D721Med (cell line): ENCODE measurements around the gene ZFYVE19.

Source experiments
- DNase-seq: peaks from one replicate; pipeline ENCODE4 v3.0.0; 2011; ENCODE audit warnings: low spot score; ENCODE audit not compliant: insufficient read length
- FAIRE-seq: peaks from 2 replicates; lab custom pipeline; 2011; peaks lifted over from hg19 to GRCh38; lab: Jason Lieb, UNC
- TF ChIP-seq, protein P1 (sequence below): IDR thresholded peaks from 2 replicates; pipeline ENCODE4 v1.5.1; 2012; ENCODE audit warnings: mild to moderate bottlenecking, control low read depth; ENCODE audit not compliant: insufficient read depth; ENCODE audit errors: missing control alignments

The ZFYVE19 gene

GRCh38 chr15:40766906-40767837 is 39.7 kb upstream of the ZFYVE19 start:
- TF ChIP-seq, protein P1, sequence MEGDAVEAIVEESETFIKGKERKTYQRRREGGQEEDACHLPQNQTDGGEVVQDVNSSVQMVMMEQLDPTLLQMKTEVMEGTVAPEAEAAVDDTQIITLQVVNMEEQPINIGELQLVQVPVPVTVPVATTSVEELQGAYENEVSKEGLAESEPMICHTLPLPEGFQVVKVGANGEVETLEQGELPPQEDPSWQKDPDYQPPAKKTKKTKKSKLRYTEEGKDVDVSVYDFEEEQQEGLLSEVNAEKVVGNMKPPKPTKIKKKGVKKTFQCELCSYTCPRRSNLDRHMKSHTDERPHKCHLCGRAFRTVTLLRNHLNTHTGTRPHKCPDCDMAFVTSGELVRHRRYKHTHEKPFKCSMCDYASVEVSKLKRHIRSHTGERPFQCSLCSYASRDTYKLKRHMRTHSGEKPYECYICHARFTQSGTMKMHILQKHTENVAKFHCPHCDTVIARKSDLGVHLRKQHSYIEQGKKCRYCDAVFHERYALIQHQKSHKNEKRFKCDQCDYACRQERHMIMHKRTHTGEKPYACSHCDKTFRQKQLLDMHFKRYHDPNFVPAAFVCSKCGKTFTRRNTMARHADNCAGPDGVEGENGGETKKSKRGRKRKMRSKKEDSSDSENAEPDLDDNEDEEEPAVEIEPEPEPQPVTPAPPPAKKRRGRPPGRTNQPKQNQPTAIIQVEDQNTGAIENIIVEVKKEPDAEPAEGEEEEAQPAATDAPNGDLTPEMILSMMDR: no peak
- FAIRE-seq: no peak
- no peak for DNase-seq

- DNase-seq: no peak
- FAIRE-seq: no peak
- TF ChIP-seq, protein P1: no peak
Measured at GRCh38 chr15:40767838-40768500, 38.9 kb upstream of the ZFYVE19 start.

DNA sequence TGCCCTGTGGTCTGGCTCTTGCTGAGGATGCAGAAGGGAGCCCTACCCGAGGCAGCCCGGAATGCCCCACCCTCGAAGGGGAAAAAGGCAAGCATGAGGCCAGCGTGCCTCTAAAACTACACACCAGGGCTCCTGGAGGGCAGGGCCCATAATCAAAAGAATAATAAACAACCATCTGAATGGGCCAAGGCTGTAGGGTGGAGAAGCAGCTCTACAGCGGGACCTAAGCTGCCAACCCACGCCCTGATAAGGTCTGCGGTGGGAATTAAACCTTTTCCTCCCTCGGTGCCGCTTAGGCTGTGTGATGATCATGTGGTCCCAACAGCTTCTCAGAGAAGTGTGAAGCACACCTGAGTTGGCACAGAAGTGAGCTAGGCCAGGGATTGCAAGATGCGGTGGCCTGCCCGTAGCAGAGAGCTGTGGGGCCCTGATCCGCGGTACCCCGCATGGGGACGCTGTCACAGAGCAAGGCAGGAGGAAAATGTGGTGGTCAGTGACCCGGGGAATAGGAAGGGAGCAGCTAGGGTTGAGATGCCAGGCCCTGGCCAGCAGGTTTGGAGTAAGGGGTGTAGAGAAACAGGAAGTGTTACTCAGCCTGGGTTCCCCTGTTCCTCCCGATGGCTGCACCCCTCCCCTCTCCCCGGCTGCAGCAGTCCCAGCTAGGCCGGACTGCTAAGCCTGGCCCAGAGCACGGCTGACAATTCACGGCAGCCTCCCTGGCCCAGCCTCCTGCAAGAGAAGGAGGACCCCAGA is 38.2 kb upstream of the ZFYVE19 start:
- DNase-seq (no peak), FAIRE-seq (no peak)
- TF ChIP-seq, protein P1: no peak

DNA sequence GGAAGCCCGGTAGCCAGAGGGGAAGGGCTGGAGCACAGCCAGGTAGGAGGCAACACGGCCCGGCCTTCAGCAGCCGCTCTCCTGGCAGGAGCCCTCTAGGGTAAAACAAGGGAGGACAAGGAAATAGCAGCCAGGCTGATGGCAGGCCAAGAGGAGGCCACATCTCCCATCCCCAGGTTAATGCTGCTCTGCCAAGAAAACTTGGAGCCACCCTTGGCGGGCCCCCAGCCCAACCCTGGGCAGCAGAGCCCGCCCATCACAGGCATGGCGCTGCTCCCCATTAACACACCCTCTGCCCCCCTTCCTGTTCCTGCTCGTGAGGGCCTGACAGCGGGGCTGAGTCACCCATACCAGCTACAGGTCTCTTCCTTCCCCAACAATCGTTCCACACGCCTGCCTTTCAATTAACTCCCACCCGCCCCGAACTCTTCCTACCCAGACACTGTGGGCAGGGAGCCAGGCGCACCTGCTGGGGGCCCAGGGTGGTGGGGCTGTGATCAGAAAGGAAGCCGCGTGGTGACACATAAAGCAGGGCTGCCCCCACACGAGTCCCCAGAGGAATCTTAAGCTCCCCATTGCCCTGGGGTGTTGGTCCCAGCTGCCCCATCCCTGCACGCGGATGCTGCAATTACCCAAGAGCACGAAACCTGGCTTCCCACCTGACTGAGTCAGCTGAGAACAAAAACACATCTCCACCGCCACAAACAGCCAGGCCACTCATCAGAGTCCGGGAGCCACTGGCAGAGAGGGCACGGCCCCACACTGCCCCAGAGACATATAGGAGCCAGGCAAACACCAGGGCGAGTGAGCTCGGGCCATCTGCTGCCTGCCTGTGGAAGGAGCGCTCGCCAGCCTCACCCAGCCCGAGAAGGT is 37.4 kb upstream of the ZFYVE19 start, which contains the start of gene C15orf62:
Gene C15orf62, plus strand, starts transcription at position 707 of the 873 bp plus-strand sequence. CDS start 516 bp downstream, outside the sequence.
- FAIRE-seq (no peak), DNase-seq (no peak)
- TF ChIP-seq, protein P1: no peak

- FAIRE-seq (no peak), DNase-seq (no peak)
- TF ChIP-seq, protein P1: no peak
Measured at GRCh38 chr15:40770147-40770721, 36.7 kb upstream of the ZFYVE19 start.

DNA sequence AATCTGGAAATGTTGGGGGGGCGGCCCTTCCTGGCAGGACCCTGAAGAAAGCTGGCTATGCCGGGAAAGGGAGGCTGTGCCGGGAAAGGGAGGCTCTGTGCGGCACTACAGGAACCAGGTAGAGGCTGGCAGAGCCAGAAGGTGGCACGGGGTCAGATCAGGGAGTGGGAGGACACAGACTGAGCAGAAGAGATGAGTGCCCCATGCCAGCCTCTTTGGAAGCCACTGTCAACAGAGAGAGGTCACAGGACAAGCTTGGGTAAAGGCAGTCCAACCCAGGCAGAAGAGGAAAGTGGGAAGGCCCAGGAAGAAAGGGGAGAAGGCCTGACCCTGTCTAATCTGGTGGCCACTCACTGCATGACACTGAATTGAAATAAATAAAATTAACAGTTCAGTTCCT is 35.6 kb upstream of the ZFYVE19 start:
- DNase-seq: no peak
- TF ChIP-seq, protein P1: no peak
- FAIRE-seq: no peak
